ENCODE measurements around the gene CALML3.

- no peak for TF ChIP-seq CTCF (IDR thresholded peaks at IDR 0.05)
- no peak for TF ChIP-seq POLR2A (IDR thresholded peaks at IDR 0.05)
Measured at GRCh38 chr10:5510281-5511072, 14.3 kb upstream of the CALML3 start.
